Testis (tissue), 2 donors: ENCODE results near the gene FUT8.

Source experiments
- POLR2A ChIP-seq: fragments of 450-650 bp; IDR thresholded peaks from one replicate; pipeline ENCODE4 v1.6.1; 2017; ENCODE audit warnings: antibody characterized with exemption, mild to moderate bottlenecking, moderate library complexity
- TF ChIP-seq, protein P1 (sequence below), 3 experiments: fragments of 450-650 bp in 2 of 3; fragments of 200-600 bp in 1 of 3; sonication (generic) in 1 of 3; IDR thresholded peaks; one replicate each; pipeline ENCODE4 v1.5.1; 2016 to 2019; ENCODE audit warnings: antibody characterized with exemption in 3 of 3, mild to moderate bottlenecking in 2 of 3, moderate library complexity in 1 of 3

DNA sequence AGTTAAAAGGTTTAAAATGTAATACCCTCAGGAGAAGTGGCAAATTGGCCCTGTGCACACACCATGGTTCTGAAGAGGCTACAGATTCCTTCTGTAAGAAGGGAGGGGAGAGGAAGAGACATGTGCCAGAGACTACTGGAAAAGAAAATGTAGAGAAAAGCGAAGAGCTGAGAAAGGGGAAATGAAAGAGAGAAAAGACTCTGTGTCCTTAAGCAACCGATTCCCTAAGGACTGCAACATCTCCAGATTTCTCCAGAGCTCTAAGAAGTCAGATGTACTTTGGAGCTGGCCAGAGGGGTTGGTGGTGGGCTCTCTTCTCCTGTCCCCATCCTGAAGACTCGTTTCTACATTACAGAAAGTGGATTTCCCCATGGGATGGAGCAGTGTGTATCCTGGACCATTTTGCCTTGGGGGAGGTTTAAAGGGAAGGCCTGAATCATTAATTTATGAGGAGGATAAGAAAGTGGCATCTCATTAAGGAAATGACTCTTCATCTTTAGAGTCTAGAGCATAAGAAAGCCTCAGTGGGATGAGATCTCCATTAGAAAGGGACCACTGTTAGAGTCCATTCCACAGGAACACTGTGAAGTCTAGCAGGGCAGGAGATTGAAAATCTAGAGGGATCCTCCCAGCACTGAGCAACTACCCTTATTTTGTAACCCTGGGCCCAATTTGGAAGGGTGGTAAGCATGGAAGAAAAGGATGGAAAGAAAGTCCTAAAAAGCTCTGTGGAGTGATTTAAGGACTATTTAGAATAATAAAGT, 45.5 kb upstream of the FUT8 start:
- TF ChIP-seq, protein P1, sequence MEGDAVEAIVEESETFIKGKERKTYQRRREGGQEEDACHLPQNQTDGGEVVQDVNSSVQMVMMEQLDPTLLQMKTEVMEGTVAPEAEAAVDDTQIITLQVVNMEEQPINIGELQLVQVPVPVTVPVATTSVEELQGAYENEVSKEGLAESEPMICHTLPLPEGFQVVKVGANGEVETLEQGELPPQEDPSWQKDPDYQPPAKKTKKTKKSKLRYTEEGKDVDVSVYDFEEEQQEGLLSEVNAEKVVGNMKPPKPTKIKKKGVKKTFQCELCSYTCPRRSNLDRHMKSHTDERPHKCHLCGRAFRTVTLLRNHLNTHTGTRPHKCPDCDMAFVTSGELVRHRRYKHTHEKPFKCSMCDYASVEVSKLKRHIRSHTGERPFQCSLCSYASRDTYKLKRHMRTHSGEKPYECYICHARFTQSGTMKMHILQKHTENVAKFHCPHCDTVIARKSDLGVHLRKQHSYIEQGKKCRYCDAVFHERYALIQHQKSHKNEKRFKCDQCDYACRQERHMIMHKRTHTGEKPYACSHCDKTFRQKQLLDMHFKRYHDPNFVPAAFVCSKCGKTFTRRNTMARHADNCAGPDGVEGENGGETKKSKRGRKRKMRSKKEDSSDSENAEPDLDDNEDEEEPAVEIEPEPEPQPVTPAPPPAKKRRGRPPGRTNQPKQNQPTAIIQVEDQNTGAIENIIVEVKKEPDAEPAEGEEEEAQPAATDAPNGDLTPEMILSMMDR (IDR thresholded peaks at IDR 0.05), result no peak
- TF ChIP-seq POLR2A, result no peak
